Osteoblast (primary cell): ENCODE measurements around the gene DPP10. TPM values are rescaled to one million over a fixed set of nuclear protein-coding genes. Genes with fewer than 3 reads are reported as not detected.
"Not testable (repeated sequence)": the region's sequence is repeated elsewhere in the genome, so short reads cannot be mapped to it uniquely, and the experiment has no call there.

Source experiments
- DNase-seq: peaks from one replicate; pipeline ENCODE4 v3.0.0; 2011; ENCODE audit warnings: low spot score, mixed read lengths; ENCODE audit not compliant: insufficient read length; ENCODE audit errors: missing footprints
- H2AFZ ChIP-seq: 2 replicates; pipeline ENCODE4 v1.6.0; 2011; ENCODE audit warnings: mild to moderate bottlenecking, low read length
- H3K27ac ChIP-seq: 2 replicates; pipeline ENCODE4 v1.5.1; 2011; ENCODE audit warnings: mild to moderate bottlenecking, low read depth, low read length, moderate library complexity
- H3K27me3 ChIP-seq: 2 replicates; pipeline ENCODE4 v1.6.0; 2012; ENCODE audit warnings: mild to moderate bottlenecking, control low read depth, inconsistent platforms, low read length, moderate library complexity; ENCODE audit not compliant: insufficient read depth
- H3K36me3 ChIP-seq: 2 replicates; pipeline ENCODE4 v1.5.1; 2011; ENCODE audit warnings: mild to moderate bottlenecking, low read length, control low read depth, moderate library complexity; ENCODE audit not compliant: insufficient read depth
- H3K4me1 ChIP-seq: 2 replicates; pipeline ENCODE4 v1.5.1; 2011; ENCODE audit warnings: mild to moderate bottlenecking, low read length, control low read depth, moderate library complexity; ENCODE audit not compliant: insufficient read depth
- H3K4me2 ChIP-seq: 2 replicates; pipeline ENCODE4 v1.6.0; 2011; ENCODE audit warnings: mild to moderate bottlenecking, low read length; ENCODE audit not compliant: insufficient read depth
- H3K4me3 ChIP-seq: fragments of 200-600 bp; sonication (generic); 3 replicates; pipeline ENCODE4 v1.5.1; 2012; ENCODE audit warnings: mild to moderate bottlenecking, low read length, inconsistent platforms; ENCODE audit not compliant: insufficient read depth
- H3K79me2 ChIP-seq: 2 replicates; pipeline ENCODE4 v1.6.0; 2012; ENCODE audit warnings: mild to moderate bottlenecking, low read length, control low read depth, inconsistent platforms; ENCODE audit not compliant: insufficient read depth
- H3K9me3 ChIP-seq: 2 replicates; pipeline ENCODE4 v1.5.1; 2011; ENCODE audit warnings: low read depth, low read length, control low read depth
- H4K20me1 ChIP-seq: 2 replicates; pipeline ENCODE4 v1.6.0; 2012; ENCODE audit warnings: mild to moderate bottlenecking, low read length, control low read depth; ENCODE audit not compliant: insufficient read depth
- total RNA-seq: library from RNA; depleted of rRNA; stranded (reverse); fragments of >200 nt; gene quantifications from 2 replicates; pipeline ENCODE4 v1.2.3, GENCODE V29; 2012
- TF ChIP-seq, protein P1 (sequence below): IDR thresholded peaks from 2 replicates; pipeline ENCODE4 v1.5.1; 2011; ENCODE audit warnings: mild to moderate bottlenecking, low read depth, low read length, moderate library complexity; ENCODE audit errors: extremely low read depth

Gene DPP10
- not detected in 2 replicates for total RNA-seq

DNA sequence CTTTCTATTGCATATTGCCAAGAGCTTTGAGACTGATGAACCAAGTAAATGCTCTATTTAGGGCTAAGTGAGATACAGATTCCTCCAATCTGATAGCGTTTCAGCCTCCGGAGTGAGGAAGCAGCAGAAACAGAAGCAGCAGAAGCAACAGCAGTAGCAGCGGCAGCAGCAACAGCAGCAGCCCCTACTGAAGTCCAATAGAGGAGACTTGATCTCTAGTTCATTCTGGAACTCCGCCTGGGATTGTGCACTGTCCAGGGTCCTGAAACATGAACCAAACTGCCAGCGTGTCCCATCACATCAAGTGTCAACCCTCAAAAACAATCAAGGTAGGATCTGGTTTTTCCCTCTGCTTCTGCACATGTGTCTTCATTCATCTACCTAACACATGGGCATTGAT, at the start of gene DPP10:
DPP10 (plus strand) TSS at position 132 of the 400 bp plus-strand sequence.
- TF ChIP-seq, protein P1, sequence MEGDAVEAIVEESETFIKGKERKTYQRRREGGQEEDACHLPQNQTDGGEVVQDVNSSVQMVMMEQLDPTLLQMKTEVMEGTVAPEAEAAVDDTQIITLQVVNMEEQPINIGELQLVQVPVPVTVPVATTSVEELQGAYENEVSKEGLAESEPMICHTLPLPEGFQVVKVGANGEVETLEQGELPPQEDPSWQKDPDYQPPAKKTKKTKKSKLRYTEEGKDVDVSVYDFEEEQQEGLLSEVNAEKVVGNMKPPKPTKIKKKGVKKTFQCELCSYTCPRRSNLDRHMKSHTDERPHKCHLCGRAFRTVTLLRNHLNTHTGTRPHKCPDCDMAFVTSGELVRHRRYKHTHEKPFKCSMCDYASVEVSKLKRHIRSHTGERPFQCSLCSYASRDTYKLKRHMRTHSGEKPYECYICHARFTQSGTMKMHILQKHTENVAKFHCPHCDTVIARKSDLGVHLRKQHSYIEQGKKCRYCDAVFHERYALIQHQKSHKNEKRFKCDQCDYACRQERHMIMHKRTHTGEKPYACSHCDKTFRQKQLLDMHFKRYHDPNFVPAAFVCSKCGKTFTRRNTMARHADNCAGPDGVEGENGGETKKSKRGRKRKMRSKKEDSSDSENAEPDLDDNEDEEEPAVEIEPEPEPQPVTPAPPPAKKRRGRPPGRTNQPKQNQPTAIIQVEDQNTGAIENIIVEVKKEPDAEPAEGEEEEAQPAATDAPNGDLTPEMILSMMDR, result no peak
- Histone ChIP-seq H3K4me2 (no peak within 1 kb of the TSS), H3K79me2 (no peaks in the 10 kb centered on the region), H3K27ac (no peak within 1 kb of the TSS), H3K4me1 (no peaks in the 10 kb centered on the region), H3K9me3 (no peaks in the 10 kb centered on the region), H3K27me3 (no peaks in the 10 kb centered on the region), H2AFZ (no peak within 1 kb of the TSS), H4K20me1 (no peaks in the 10 kb centered on the region), H3K36me3 (no peaks in the 10 kb centered on the region), H3K4me3 (no peak within 1 kb of the TSS)
- DNase-seq, result peak; percentile 31

DNA sequence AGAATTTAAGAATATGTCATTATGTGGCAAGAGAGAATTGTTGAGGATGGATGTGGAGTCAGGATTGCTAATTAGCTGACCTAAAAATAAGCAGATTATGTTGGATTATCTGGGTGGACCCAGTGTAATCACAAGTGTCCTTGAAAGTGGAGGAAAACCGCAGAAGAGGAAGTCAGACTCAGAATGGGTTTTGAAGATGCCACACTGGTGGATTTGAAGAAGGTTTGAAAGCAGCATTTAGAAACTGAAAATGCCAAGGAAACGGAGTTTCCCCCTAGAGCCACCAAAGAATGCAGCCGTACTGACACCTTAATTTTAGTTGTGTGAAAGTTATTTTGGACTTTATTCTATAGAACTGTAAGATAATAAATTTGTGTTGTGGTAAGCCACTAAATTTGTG, 41.6 kb upstream of the DPP10 start:
- Histone ChIP-seq H2AFZ (no peak overlapping the region), H4K20me1 (no peaks in the 10 kb centered on the region), H3K36me3 (no peaks in the 10 kb centered on the region), H3K27ac (no peak overlapping the region), H3K27me3 (no peaks in the 10 kb centered on the region), H3K4me2 (no peak overlapping the region), H3K9me3 (no peaks in the 10 kb centered on the region), H3K4me1 (no peaks in the 10 kb centered on the region), H3K4me3 (no peak overlapping the region), H3K79me2 (no peaks in the 10 kb centered on the region)
- DNase-seq, result no peak
- TF ChIP-seq, protein P1, result no peak

DNA sequence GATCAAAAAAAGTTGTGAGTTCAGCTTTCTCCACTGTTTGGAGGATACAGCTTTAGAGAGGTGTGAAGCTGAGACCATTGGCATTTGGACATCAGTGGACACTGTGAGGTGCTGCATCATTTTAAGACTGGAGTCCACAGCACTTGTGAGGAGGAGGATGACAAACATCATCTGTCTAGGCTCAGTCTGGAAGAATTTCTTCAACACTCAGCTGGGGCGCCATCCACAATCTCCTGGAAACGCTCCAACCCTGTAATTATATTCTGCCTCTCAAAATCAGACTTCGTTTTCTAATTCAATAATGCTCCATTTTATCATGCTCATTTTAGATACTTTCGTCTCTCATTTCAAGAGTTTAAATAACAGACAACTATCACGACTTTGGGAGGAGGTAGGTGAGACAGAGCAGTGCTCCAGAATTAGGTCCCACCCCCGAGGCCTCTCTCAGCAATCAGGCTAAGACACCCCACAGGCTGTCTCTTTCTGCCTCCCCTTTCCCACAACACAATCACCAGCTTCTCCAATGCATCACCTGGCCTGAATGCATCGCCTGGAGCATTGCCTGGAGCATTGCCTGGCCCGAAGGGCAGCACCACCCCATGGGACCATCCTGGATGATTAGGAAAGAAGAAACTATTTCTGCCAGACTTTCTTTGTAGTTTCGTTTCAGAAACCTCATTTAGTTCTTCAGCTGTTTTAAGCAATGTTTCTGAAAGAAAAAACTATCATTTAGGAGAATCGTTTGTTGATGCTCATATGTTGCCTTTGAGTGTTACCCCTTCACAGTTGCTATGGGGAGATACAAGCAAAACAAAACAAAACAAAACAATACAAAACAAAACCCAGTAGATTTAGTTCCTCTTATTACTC, 37.0 kb upstream of the DPP10 start:
- Histone ChIP-seq H3K4me1 (no peaks in the 10 kb centered on the region), H3K4me3 (no peak overlapping the region), H3K27ac (no peak overlapping the region), H2AFZ (no peak overlapping the region), H3K27me3 (no peaks in the 10 kb centered on the region), H3K36me3 (no peaks in the 10 kb centered on the region), H4K20me1 (no peaks in the 10 kb centered on the region), H3K9me3 (no peaks in the 10 kb centered on the region), H3K79me2 (no peaks in the 10 kb centered on the region), H3K4me2 (no peak overlapping the region)
- DNase-seq, result no peak
- TF ChIP-seq, protein P1, result no peak

DNA sequence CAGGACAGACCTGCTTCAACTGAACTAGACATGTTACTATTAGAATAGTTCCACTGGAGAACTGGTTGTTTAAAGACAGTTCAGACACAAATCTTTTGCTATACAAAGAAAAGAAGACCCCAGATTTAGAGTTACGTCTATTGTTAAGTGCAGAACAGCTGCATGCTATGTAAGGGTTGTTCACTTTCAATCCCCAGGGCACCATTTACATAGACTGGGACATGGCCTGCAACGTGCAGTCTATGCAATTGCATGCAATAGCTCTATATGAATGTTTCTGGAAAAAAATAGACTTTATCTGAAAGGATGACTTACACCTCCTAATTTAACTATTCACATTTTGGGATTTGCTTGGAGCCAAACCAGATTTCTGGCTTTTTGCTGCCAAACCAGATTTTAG, 36.1 kb upstream of the DPP10 start:
- no peaks in the 10 kb centered on the region for H3K79me2 ChIP-seq
- H3K4me1 ChIP-seq, result no peaks in the 10 kb centered on the region
- no peaks in the 10 kb centered on the region for H4K20me1 ChIP-seq
- no peak overlapping the region for H2AFZ ChIP-seq
- no peaks in the 10 kb centered on the region for H3K9me3 ChIP-seq
- H3K27ac ChIP-seq, result no peak overlapping the region
- no peak overlapping the region for H3K4me2 ChIP-seq
- H3K27me3 ChIP-seq, result no peaks in the 10 kb centered on the region
- no peaks in the 10 kb centered on the region for H3K36me3 ChIP-seq
- no peak for DNase-seq
- TF ChIP-seq, protein P1, result no peak
- H3K4me3 ChIP-seq, result no peak overlapping the region

DNA sequence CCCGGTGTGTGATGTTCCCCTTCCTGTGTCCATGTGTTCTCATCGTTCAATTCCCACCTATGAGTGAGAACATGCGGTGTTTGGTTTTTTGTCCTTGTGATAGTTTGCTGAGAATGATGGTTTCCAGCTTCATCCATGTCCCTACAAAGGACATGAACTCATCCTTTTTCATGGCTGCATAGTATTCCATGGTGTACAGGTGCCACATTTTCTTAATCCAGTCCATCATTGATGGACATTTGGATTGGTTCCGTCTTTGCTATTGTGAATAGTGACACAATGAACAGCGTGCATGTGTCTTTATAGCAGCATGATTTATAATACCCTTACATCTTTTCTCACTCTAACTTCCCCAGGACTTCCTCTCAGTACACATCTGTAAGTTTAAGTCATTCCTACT, 35.1 kb upstream of the DPP10 start:
- not testable (repeated sequence) for H3K79me2 ChIP-seq, H3K4me3 ChIP-seq, H3K4me1 ChIP-seq, H4K20me1 ChIP-seq, DNase-seq, H3K27ac ChIP-seq, H3K4me2 ChIP-seq, H3K36me3 ChIP-seq, H2AFZ ChIP-seq, H3K9me3 ChIP-seq, H3K27me3 ChIP-seq
